HG02840 (cell line): ENCODE data around the gene PRDM10.
"Not testable (repeated sequence)": the region's sequence is repeated elsewhere in the genome, so short reads cannot be mapped to it uniquely, and the experiment has no call there.

Experiments
- ATAC-seq: cut with Tn5 transposase; IDR thresholded peaks from one replicate; pipeline ENCODE4 v1.9.1; 2021; ENCODE audit warnings: mild to moderate bottlenecking, moderate library complexity, moderate number of reproducible peaks; ENCODE audit not compliant: unreplicated experiment, low FRiP score

The PRDM10 gene

DNA sequence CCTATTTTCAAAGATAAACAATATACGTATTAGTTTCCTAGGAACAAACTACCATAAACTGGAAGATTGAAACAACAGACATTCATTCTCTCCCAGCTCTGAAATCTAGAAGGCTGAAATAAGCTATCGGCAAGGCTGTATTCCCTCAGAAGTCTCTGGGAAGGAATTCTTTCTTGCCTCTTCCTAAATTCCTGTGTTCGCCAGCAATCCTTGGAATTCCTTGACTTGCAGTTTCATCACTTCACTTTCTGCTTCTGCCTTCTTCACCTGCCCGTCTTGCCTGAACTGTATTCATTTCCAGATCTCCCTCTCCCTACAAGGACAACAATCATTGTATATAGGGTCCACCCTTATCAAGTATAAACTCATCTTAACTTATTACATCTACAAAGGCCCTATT, 17.7 kb upstream of the PRDM10 start:
- no peak for ATAC-seq

DNA sequence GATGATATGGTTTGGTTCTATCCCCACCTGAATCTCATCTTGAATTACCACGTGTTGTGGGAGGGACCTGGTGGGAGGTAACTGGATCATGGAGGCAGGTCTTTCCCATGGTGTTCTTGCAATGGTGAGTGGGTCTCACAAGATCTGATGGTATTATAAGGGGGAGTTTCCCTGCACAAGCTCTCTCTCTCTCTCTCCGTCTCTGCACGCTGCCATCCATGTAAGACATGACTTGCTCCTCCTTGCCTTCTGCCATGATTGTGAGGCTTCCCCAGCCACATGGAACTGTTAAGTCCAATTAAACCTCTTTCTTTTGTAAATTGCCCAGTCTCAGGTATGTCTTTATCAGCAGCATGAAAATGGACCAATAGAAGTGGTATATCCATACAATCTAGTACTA, 13.2 kb upstream of the PRDM10 start:
- ATAC-seq: not testable (repeated sequence)

DNA sequence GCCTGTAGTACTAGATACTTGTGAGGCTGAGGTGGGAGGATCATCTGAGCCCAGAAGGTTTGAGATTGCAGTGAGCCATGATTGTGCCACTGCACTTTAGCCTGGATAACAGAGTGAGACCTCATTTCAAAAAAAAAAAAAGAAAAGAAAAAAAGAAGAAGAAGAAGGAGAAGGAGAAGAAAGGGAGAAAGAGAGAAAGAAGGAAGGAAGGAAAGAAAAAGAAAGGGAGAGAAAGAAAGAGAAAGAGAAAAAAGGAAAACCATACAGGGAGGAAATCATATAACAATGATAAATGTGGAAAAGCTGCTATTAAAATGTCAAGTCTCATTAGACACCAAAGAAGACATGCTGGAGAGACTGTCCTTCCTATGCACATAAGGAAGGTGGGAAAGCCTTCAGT, 5.7 kb upstream of the PRDM10 start:
- no peak for ATAC-seq

DNA sequence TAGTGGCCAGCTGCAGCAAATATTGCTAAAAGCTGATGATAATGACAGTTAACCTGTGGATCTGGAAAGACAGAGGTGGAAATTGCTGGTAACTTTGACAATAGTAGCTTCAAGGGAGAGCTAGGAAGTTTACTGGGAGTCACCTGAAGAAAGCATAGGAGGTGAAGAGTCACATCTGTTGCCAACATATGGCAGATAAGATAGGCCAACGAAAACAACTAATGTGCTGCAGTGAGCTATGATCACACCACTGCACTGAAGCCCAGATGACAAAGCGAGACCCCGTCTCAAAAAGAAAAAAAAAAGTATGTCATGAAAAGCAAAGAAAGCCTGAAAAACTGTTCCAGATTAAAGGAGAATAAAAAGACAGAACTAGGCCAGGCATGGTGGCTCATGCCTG, 4.3 kb upstream of the PRDM10 start:
- no peak for ATAC-seq

DNA sequence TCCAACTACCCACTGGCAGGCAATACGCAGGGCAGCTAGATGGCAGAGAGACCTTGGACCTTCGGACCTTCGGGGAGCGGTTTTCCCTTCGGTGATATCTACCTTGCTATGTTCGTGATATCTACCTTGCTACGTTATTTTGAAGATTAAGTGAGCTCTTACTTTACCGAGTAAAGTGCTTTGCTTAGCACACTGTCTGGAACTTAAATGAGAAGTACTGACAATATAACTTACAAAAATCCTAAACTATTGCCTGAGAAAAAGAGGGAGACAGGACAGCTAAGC, 1.0 kb upstream of the PRDM10 start:
- no peak for ATAC-seq

DNA sequence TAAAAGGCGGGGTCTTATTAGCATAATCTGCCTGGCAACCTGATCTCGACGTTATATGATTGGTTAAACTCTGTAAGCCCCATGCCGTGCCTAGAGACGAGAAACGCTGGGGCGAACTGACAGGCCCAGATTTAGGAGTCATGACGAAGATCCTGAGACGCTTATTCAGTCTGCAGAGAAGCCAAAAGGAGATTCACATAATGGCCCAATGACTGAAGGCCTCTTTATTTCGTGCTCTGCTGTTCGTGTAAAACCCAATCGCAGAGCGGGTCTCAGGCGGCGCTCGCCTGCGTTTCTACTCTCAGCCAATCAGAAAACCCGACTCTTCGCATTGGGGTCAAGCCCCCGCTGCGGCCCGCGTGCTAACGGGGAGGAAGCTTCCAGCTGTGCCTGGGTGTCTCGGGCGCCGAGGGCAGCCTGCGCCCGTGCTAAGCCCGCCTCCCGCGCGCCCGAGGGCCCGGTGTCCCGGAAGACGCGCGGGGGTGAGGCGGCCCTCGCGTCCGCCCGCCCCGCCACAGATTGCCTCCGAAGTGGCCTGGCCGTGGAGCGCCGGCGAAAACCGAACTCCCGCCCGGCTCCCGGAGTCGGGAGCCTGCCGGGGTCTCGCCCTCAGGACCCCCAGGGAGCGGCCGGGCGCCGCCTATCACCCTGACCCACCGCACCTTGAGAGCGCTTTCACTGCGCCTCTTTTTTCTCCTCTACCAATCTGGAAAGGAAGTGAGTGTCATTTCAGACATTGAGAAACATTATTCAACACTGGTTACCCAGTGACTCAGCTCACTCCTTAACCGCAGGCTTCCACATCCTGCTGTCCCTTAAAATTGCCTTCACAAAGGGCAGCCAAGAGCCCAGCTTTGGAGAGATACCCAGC, 446 bp upstream of the PRDM10 start:
- peak; percentile 80 for ATAC-seq

DNA sequence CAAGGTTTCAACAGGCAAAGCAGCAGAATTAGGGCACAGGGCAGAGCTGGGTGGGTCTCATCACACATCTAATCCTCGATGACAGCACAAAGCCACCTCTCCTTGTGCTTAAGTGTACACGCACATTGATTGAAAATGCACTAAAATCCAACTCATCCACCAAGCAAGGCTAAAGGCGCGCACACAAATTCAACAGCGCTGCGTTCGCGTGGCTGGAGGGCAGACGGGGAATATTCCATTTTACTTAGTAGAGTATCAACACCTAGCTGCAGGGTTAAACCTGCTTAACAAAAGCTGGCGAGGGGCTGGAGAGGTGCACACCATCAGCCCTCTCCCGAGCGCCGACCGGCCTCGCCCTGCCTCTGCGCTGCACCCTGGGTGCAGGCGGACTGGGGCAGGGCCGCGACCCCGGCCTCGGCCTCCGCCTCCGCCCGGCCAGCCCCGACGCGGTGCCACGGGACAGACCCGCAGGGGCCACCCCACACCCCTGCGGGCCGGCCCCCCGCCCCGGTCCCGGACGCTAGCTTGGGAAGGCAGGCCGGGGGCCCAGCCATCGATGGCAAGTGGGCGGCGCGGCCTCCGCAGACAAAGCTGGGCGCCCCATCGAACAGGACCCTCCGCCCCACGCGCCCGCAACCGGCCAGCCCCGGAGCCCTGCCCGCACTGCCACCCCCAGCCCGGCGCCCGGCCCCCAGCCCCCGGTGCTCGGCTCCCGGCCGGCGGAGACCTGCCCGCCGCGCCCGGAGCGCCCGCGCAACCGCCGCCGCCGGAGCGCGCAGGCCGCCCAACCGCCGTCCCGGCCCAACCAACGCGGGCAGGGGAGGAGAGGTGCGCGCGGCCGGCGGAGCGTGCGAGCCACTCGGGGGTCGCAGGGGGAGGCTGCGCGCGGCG, 929 bp downstream of the PRDM10 start:
- peak; percentile 23 for ATAC-seq

DNA sequence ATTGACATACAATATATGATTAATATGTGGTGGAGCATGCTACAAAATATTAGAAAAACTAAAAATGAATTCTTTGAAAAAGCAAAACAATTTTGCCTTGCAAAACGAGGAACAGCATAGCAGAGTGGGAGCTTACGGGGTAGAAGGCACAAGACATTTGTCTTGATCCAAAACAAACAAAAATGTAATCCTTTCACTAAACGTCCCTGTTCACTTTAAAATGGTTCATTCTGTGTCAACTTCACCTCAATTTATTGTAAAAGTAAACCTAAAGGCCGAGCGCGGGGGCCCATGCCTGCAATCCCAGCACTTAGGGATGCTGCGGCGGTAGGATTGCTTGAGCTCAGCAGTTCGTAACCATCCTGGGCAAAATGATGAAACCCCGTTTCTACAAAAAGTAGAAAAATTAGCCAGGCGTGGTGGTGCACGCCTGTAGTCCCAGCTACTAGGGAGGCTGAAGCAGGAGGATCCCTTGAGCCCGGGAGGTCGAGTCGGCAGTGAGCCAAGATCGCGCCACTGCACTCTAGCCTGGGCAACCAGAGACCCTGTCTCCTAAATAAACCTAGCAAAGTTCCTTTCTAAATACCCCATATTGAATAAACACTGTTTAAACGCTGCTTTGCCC, 2.0 kb downstream of the PRDM10 start:
- no peak for ATAC-seq

DNA sequence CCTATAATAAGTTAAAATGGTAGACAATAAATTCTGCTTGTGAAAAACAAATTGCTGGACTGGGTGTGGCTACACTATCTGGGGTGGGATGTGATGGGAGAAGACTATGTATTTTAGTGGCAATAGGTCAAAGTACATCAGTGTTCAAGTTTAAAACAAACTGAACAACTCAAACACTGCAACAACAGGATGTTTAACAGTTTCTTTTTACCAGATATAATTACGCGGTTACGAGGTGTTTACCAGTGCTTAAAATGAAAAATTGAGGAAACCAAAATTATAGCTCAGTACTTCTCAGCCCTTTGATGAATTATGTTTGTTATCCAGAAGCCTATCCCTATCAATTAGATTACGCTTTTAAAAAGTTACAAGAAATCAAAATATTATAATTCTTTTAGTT, 3.2 kb downstream of the PRDM10 start:
- ATAC-seq: no peak

DNA sequence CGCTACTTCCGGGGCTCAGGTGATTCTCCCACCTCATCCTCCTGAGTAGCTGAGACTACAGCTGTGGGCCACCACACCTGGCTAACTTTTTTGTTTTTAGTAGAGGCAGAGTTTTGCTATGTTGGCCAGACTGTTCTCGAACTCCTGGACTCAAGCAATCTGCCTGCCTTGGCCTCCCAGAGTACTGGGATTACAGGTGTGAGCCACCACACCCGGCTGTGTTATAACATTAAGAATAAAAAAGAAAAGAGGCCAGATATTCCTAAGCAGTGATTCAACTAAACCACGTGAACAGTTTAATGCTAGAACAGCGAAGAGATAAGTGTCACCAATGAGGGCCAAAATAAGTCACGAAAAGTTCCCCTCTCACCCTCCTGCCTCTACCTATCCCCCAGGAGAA, 3.7 kb downstream of the PRDM10 start:
- no peak for ATAC-seq

DNA sequence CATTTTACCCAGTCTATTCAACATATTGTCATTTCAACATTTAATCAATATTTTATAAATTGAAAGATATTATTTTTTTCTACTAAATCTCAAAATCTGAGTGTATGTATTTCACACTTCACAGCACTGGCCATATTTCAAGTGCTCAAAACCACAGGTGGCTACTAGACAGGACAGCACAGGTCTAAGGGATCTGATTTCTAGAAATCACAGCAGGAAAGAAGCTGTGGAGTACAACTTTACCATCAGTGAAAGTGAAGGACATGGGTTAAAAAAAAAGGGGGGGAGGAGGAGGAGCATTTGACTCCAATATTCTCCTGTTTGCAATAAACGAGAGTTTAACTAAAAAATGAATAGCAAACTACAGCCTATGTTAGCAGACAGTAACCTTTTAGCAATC, 4.5 kb downstream of the PRDM10 start:
- no peak for ATAC-seq

DNA sequence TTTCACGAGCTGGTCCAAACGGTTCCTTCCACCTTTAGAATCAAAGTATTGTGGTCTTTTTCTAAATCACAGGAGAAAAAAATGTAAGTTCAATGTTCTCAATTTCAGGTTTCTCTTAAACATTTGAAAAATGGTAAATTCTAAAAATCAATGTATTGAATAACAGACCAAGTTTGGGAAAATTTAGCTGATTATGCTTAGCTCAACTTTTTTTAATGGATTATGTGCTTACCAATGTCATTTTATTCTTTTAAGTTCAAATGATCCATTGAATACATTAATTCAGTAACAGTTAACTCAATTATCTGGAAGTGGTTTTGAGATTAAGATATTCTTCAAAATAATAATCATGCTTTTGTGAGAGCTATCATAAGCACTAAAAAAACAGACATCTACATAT, 5.1 kb downstream of the PRDM10 start:
- no peak for ATAC-seq

DNA sequence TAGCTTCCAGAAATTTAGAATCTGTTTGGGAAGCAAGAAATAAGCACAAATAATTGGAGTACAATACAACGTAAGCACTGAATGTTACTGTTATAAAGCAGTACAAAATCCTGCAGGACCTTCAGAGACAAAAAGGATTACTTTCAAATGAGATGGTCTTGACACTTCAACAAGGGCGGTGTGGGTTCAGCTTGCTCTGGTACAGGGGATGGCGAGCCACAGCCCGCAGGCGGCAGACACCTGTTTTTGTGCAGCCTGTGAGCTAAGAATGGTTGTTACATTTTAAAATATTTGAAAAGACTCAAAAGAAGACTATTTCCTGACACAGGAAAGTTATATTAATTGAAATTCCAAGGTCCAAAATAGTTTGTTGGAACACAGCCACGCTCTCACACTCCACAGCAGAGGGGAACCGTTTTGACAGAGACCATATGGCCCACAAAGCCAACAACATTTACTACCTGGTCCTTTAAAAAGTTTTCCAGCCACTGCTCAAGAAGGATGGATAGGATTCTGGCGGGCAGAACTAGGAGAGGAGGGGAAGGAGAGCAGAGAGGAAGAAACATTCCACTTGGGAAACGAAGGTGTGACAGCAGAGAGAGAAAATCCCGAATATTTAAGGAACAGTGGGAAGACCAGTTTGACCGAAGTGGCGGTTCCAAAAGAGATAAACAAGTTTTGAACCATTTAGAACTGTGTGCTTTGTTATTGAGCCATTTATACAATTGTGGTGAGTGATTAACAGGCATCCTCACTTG, 6.3 kb downstream of the PRDM10 start:
- no peak for ATAC-seq

DNA sequence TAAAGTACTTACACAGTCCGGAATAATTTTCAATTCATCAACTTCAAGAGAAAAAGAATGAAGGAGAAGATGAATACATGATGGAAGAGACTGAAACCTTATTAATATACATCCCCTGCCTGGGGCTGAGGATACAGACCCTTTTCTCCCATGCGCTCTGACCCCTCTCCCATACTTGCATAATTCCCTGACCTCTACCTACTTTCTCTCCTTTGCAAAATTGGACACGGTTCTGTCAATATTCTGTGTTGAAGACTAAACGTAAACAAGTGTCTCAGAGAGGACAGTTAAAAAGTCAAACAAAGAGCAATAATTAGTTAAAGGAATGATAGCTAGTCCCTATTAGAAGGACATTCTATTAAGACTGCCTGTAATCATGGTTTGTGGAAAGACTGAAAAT, 7.5 kb downstream of the PRDM10 start:
- no peak for ATAC-seq

DNA sequence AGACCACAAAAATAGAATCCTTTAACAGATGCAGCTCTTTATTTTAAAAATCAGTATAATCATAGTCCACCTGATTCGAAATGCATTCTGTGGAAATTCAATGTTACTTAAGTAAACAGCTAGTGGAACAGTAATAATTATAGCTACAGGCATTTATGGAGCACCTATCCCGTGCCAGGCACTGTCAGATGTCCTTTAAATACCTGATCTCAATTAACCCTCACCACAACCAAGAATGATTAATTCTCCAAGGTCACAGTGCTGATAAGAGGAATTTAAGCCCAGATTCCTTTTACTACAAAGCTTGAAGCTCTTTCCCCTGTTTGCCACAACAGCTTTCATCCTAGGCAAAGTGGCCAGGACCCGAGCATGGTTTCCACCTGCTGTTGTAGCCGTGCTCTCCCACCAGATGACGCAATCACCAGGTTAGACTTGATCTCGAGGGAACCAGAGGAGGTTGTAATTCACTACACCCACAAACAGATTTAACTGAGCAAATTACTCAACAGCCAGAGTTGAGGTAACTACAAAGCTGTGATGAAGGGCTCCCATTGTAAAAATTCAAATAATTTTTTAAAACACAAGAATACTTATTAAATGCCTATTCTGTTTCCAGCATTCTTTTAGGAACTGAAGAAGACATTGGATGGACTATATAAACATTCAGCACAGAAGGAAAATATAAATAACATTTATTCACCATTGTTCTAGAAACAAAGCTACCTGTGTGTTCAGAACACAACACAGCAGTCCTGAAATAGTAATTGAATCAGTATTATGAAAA, 10.3 kb downstream of the PRDM10 start:
- no peak for ATAC-seq

DNA sequence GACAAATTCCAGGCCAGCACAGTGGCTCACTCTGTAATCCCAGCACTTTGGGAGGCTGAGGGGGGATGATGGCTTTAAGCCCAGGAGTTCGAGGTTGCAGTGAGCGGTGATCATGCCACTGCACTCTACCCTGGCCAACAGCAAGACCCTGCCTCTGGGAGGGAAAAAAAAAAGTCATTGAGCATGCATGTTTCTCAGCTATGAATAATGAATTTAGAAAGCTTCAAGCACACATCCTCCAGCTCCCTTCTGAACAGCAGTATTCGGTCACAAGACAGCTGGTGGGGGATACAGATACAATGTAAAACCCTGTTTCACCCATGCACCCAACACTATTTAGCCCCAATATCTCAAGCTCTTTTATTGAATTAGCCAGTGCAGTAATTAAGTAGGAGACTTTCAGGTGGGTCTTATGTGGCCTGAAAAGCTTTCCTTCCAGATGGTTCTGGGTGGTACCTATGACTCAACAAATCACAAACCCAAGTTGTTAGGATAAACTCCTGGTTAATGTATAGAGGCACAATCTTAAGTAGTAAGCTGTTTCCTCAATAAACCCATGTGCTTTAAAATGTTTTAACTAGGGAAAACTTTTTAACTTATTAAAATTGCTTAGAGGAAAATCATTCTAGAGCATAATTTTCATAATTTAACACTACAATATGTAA, 13.4 kb downstream of the PRDM10 start:
- ATAC-seq: no peak

DNA sequence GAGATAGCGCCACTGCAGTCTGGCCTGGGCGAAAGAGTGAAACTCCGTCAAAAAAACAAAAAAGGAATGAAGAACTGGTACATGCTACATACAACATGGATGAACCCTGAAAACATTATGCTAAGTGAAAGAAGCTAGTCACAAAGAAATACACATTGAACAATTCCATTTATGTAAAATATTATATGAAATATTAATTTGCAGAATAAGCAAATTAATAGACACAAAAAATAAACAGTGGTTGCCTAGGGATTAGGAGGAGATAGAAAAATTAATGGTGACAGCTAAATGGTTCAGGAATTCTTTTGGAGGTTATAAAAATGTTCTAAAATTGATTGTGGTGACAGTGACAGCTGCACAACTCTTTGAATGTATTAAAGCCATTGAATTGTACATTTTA, 14.7 kb downstream of the PRDM10 start:
- ATAC-seq: no peak

DNA sequence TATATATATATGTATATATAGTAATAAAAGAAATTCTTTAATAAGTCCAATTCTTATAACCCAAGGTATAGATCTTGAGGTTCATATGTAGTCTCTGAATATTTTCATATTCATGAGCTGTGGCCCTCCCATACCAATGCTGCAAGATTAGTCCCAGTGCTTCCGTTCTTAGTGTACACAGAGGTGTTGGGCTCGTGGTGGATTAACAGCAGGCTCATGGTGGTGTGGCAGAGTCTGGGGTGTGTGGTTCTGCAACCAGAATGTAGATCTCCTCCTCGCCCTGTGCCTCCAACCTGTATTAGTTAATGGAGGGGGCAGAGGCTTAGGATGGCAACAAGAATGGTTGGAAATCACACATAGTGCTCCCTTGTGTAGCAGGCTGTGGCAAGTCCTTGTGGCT, 16.8 kb downstream of the PRDM10 start:
- ATAC-seq: no peak

DNA sequence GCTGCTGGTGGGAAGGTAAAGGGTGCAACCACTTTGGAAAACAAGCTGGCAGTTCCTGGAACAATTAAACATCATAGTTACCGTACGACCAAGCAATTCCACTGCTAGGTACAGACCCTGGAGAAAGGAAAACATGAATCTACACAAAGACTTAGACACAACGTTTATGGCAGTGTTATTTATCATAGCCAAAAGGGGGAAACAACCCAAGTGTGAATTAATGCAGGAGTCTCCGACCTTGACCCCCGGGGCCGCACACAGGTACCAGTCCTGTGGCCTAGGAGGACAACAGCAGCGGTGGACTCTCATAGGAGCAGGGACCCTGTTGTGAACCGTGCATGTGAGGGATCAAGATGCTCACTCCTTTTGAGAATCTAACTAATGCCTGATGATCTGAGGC, 22.5 kb downstream of the PRDM10 start:
- ATAC-seq: no peak
